ENCODE data around the gene OR5C1.
"Not testable (repeated sequence)": the region's sequence is repeated elsewhere in the genome, so short reads cannot be mapped to it uniquely, and the experiment has no call there.

Gene OR5C1

DNA sequence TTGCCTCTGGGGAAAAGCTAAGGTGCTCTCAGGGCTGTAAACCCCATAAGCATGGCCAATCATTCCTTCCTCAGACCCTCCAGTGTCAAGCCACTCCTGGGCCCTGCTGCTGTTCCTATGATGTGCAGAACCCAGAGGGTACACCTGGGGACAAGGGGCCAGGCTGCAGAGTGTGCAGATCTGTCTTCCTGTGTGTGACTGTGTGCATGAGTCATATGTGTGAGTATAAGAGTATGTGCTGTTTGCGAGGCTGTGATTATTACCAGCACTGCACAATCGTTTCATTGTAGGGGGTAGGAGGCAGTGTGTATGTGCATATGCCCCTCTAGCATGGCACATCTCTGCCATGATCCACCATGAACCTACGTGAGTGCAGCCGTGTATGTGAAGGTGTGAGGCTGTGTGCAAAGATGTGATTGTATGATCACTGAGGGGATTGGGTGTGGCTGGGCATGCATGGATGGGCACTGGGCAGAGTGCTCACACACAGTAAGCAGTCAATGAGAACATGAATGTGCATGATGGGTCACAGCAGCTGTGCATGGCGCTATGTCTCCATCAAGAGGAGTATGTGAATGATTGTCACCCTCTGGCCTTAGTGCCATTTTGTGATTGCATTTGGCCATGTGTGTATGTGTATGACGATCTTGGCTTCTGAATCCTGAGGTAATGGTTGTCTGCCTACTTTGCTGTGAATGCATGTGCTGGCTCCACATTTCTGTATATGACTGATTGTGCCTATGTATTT, 8.8 kb downstream of the OR5C1 start:
- no peak overlapping the region for H3K4me3 ChIP-seq (ENCODE audit: low read depth, low read length)
- no peak for DNase-seq (ENCODE audit: low read depth)
- no peak for TF ChIP-seq CTCF (IDR thresholded peaks at IDR 0.05; ENCODE audit: low read depth, low read length, missing control alignments)

- no peak within 1 kb of the TSS for H3K4me3 ChIP-seq (ENCODE audit: low read depth, low read length)
- TF ChIP-seq CTCF (IDR thresholded peaks at IDR 0.05; ENCODE audit: low read depth, low read length, missing control alignments), result no peak
- no peak for DNase-seq (ENCODE audit: low read depth)
Measured at GRCh38 chr9:122800066-122801060, 11.6 kb downstream of the OR5C1 start, which contains the start of gene OR1K1. Gene OR1K1 (plus strand): TSS chr9:122800123. CDS start chr9:122800123, 0 bp downstream.

DNA sequence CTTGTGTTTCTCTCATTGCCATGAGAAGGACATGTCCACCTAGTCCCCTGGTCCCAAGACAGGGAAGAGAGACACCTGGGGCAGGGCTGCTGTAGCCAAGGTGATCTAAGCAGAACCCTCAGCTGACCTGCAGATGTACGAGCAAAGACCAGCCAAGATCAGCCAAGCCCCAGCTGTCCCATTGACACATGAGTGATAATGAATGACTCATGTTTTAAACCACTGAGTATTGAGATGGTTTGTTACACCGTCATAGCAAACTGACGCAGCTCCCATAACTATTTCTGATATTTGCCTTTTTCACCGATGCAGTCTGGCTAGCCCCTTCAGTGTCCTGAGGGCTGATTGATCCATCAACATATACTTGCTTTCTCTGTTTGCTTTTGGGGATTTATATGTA, 17.9 kb downstream of the OR5C1 start:
- no peak for DNase-seq (ENCODE audit: low read depth)

DNA sequence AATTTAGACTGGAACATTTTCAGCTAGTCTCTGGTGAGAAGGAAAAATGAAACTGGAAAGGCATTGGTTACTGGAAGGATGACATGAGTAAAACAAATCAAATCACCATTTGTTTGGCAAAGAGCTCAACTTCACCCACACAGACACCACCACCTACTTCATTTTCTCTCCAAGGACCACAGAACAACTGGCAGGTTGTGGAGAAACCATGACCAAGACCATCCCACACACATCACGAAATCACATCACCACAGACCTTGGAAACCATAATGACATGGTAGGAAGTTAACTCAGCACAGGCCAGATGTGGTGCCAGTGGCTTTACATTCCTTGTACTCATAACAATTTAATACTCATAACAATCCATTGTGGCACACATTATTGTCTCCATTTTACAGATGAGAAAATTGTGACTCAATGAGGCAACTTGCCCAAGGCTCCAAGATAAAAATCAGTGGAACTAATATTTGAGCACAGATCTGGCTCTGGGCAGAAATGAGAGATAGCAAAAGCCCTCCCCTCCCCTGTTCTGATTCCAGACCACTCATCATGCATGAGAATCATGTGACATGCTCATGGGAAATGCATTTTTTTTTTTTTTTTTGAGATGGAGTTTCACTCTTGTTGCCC, 18.7 kb downstream of the OR5C1 start:
- H3K4me3 ChIP-seq (ENCODE audit: low read depth, low read length), result no peak overlapping the region
- DNase-seq (ENCODE audit: low read depth), result no peak
- no peak for TF ChIP-seq CTCF (IDR thresholded peaks at IDR 0.05; ENCODE audit: low read depth, low read length, missing control alignments)

More for the DNA sequence above, 17.9 kb downstream of the OR5C1 start:
- TF ChIP-seq CTCF (IDR thresholded peaks at IDR 0.05; ENCODE audit: low read depth, low read length, missing control alignments), result no peak
- no peak overlapping the region for H3K4me3 ChIP-seq (ENCODE audit: low read depth, low read length)

GRCh38 chr9:122808141-122808540, 19.4 kb downstream of the OR5C1 start:
- TF ChIP-seq CTCF (IDR thresholded peaks at IDR 0.05; ENCODE audit: low read depth, low read length, missing control alignments), result no peak
- no peak for DNase-seq (ENCODE audit: low read depth)
- H3K4me3 ChIP-seq (ENCODE audit: low read depth, low read length), result no peak overlapping the region

- H3K4me3 ChIP-seq (ENCODE audit: low read depth, low read length); DNase-seq (ENCODE audit: low read depth): not testable (repeated sequence)
Measured at GRCh38 chr9:122809261-122809660, 20.5 kb downstream of the OR5C1 start.

All from GM12864 (cell line).